GM23248 (cell line): ENCODE results near the gene SLAMF7.
"Not testable (repeated sequence)": the region's sequence is repeated elsewhere in the genome, so short reads cannot be mapped to it uniquely, and the experiment has no call there.

Source experiments
- EZH2 ChIP-seq: fragments of 200-600 bp; sonication (generic); IDR thresholded peaks from 2 replicates; pipeline ENCODE4 v1.6.1; 2018; ENCODE audit warnings: antibody characterized with exemption, mild to moderate bottlenecking; ENCODE audit not compliant: insufficient read depth, poor library complexity, severe bottlenecking
- EZH2phosphoT487 ChIP-seq: fragments of 200-600 bp; sonication (generic); IDR thresholded peaks from 2 replicates; pipeline ENCODE4 v1.6.1; 2018; ENCODE audit warnings: antibody characterized with exemption, moderate library complexity, mild to moderate bottlenecking, low read depth; ENCODE audit not compliant: insufficient read depth

GRCh38 chr1:160731564-160731963 lies 7.5 kb upstream of the SLAMF7 start:
- not testable (repeated sequence) for TF ChIP-seq EZH2, EZH2phosphoT487
